GM13977 (cell line): ENCODE results near the gene PDGFB.

Experiments used
- DNase-seq: peaks from one replicate; pipeline ENCODE4 v3.0.0; 2012; ENCODE audit warnings: low spot score
- in situ Hi-C: fragments of 300-500 bp; cut with MboI; formaldehyde crosslinking; loops from one replicate; pipeline ENCODE4 v1.12.0; 2022; ENCODE audit warnings: low sequenced_read_pairs, low pct_unique_long_range_greater_than_20kb, mixed read lengths, inconsistent platforms; ENCODE audit not compliant: unreplicated experiment
- TF ChIP-seq, protein P1 (sequence below): IDR thresholded peaks from 2 replicates; pipeline ENCODE4 v1.5.1; 2012; ENCODE audit warnings: mild to moderate bottlenecking, control low read depth; ENCODE audit not compliant: insufficient read depth; ENCODE audit errors: extremely low read depth, missing control alignments

Gene PDGFB

DNA sequence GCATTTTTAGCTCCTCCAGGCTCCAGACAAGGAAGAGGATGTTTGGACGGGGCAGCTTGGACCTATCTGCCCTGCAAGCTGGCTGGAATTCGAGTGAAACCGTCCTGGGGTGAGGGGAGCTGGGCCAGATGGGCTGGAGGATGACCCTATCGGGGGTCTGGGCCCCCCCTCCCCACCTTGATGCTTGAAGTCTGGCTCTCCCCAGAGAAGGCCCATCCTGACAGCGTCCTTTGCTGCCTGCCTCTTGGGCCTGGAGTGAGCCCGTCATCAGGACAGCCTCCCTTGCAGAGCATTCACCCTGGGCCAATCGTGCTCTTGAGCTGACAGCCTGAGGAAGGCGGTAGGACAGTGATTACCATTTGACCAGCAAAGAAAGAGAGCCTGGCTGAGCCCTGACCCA, 5.3 kb upstream of the PDGFB start:
- in situ Hi-C loops, result no loop called here
- DNase-seq, result no peak
- TF ChIP-seq, protein P1, sequence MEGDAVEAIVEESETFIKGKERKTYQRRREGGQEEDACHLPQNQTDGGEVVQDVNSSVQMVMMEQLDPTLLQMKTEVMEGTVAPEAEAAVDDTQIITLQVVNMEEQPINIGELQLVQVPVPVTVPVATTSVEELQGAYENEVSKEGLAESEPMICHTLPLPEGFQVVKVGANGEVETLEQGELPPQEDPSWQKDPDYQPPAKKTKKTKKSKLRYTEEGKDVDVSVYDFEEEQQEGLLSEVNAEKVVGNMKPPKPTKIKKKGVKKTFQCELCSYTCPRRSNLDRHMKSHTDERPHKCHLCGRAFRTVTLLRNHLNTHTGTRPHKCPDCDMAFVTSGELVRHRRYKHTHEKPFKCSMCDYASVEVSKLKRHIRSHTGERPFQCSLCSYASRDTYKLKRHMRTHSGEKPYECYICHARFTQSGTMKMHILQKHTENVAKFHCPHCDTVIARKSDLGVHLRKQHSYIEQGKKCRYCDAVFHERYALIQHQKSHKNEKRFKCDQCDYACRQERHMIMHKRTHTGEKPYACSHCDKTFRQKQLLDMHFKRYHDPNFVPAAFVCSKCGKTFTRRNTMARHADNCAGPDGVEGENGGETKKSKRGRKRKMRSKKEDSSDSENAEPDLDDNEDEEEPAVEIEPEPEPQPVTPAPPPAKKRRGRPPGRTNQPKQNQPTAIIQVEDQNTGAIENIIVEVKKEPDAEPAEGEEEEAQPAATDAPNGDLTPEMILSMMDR, result no peak

DNA sequence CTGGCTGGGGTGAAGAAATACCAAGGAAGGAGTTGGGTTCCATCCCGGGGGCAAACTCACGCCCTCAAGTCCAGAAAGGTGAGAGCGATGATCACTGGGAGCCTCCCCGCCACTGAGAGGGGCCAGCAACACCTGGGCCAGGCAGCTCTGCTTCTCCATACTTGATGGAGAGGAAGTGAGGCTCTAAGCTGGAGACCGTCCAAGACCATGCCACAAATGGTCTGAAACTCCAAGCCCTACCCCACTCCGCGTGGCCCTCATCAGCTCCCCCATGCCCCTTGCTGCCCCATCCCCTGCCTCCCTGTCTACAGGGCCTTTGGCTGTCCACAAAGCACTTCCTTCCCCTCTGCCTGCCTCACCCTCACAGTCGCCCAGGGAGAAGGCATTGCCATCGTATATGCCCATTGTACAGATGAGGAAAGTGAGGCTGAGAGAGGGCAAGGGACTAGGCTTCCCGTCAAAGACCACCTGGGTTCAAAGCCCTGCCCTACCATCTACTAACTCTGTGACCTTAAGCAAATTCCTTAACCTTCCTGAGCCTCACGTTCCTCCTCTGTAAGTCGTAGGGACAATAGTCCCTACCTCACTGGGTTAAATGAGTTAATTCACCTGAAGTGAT, 4.4 kb upstream of the PDGFB start:
- TF ChIP-seq, protein P1, result no peak
- no peak for DNase-seq
- in situ Hi-C loops, result no loop called here

DNA sequence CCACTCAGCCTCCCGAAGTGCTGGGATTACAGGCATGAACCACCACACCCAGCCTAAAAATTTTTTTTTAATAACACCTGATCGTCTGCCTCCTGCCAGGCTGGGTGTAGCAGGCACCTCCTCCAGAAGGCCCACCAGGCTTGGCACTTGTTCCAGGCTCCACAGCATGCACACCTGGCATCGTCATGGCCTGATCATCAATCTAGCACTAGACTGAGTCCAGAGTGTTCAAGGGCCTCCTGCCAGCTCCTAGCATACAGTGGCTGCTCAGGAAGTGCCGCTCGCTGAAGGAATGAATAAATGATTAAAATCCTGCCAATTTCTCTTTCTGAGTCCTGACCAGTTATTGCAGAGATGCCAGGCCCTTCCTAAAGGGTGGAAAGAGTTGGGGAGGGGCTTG, 3.5 kb upstream of the PDGFB start:
- in situ Hi-C loops, result no loop called here
- TF ChIP-seq, protein P1, result no peak
- DNase-seq, result no peak

DNA sequence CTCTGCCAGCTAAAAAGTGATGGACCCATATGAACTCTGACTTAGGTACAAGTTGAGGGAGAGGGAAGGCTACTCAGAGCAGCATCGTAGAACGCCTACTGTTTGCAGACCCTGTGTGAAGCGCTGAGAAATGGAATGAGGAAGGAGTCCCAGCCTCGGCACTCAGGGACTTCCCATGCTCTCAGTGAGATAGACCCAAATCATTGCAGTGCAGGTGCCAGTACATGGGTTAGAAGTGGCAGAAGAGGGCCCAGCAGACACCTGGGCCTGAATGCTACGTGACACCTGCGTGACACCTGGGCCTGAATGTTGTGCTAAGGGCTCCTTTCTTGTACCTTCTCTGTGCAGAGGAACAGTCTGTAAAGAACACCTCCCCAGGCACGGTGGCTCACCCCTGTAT, 2.6 kb upstream of the PDGFB start:
- TF ChIP-seq, protein P1, result no peak
- no peak for DNase-seq
- in situ Hi-C loops, result no loop called here

DNA sequence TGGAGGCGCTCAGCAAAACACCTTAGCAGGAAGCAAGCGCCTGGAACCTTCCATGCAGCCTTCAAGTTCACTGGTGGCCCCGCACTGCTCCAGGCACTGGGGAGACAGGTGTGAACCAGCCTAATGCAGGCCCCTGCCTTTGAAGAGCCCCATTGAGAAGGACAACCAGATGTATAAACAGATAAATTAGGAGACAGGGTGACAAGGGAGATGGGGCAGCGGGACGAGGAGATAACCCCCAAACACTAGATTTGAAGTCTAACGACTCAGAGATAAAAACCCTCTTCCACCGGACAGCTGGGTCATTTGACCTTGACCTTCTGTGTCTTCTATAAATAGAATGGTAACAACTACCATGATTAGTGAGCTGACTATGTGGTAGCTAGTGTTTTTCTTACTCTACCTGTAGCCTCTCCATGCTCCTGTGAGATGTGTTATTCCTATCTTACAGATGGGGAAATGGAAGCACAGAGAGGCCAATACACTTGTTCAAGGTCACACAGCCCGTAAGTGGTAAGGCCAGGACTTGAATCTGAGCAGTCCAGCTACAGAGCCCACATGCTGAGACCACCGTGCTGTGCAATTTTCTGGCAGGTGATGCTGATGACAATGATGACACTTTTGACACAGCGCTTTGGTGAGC, 2.0 kb upstream of the PDGFB start:
- TF ChIP-seq, protein P1, result no peak
- no peak for DNase-seq
- in situ Hi-C loops, result no loop called here

DNA sequence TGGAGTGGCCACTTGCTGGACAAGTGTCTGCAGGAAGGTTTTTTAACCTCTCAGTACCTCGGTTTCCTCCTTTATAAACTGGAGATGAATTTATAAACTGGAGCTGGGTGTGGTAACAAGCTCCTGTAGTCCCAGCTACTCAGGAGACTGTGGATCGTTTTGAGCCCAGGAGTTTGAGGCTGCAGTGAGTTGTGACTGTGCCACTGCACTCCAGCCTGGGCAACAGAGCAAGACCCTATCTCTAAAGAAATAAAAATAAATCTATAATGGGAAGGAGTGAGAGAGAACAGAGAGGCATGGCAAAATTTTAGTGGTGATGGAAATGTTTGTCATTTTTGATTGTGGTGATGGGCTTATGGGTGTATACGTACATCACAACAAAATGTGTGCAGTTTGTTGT, 1.4 kb upstream of the PDGFB start:
- in situ Hi-C loops, result no loop called here
- no peak for DNase-seq
- TF ChIP-seq, protein P1, result no peak
